ENCODE results near the gene GSK3B. TPM values are rescaled to one million over a fixed set of nuclear protein-coding genes. Genes with fewer than 3 reads are reported as not detected.
A peak's percentile ranks its signal among the peaks of the same experiment; 100 is the strongest.

Gene GSK3B
- total RNA-seq, 1 experiment from 2014 or later: 56.5 TPM

GRCh38 chr3:120039642-120040610 lies 54.3 kb downstream of the GSK3B start:
- Histone ChIP-seq H2BK15ac (ENCODE audit: low read depth, low read length) (no peak overlapping the region), H4K20me1 (ENCODE audit: control insufficient read depth, insufficient read depth, insufficient read length) (no peaks in the 10 kb centered on the region), H2BK12ac (ENCODE audit: insufficient read length, low read depth, low read length) (no peak overlapping the region), H3K4me1 (ENCODE audit: insufficient read depth, low read length) (no peaks in the 10 kb centered on the region; the same call in 1 of the 2 replicates), H4K8ac (replicated peaks; ENCODE audit: insufficient read length, low read depth, low read length) (no peak overlapping the region), H2BK120ac (ENCODE audit: low read depth, low read length, poor library complexity, severe bottlenecking) (no peak overlapping the region), H4K5ac (ENCODE audit: insufficient read length, low read depth, low read length) (no peak overlapping the region), H2AFZ (ENCODE audit: low read length) (no peak overlapping the region), H3K4me2 (ENCODE audit: insufficient read depth, insufficient read length, low read length) (no peak overlapping the region), H3K18ac (ENCODE audit: insufficient read length, low read depth, low read length) (no peak overlapping the region), H4K91ac (ENCODE audit: insufficient read length, low read depth, low read length) (no peak overlapping the region), H3K27me3 (ENCODE audit: insufficient read depth, low read length) (no peaks in the 10 kb centered on the region), H3K56ac (ENCODE audit: insufficient read length, low read depth, low read length) (no peak overlapping the region), H2BK5ac (ENCODE audit: insufficient read length, low read length) (no peak overlapping the region), H2AK5ac (ENCODE audit: insufficient read length, low read length) (no peak overlapping the region), H3K9me3 (ENCODE audit: control insufficient read depth, low read depth, low read length) (peaks cover 6% of the 10 kb centered on the region), H3T11ph (ENCODE audit: low read length) (no peak overlapping the region), H3K9ac (ENCODE audit: extremely low read depth, insufficient read length, low read length) (no peak overlapping the region), H3K23me2 (ENCODE audit: insufficient read length, low read depth, low read length, poor library complexity, severe bottlenecking) (no peaks in the 10 kb centered on the region), H3K27ac (ENCODE audit: insufficient read length, low read depth, low read length) (no peak overlapping the region), H3K14ac (ENCODE audit: insufficient read depth, low read length) (no peak overlapping the region), H3K23ac (ENCODE audit: insufficient read length, low read depth, low read length) (no peak overlapping the region), H3K79me1 (ENCODE audit: insufficient read depth, low read depth, low read length, poor library complexity, severe bottlenecking) (peaks cover 12% of the 10 kb centered on the region), H2BK20ac (ENCODE audit: low read depth, low read length, poor library complexity, severe bottlenecking) (no peak overlapping the region), H3K4ac (ENCODE audit: low read depth, low read length) (no peak overlapping the region), H3K79me2 (ENCODE audit: insufficient read depth, low read length) (peaks cover 33% of the 10 kb centered on the region; the same call in 1 of the 2 replicates)
- no CpG with 5 or more reads among the region's 20 CpGs for WGBS (ENCODE audit: extremely low coverage, insufficient read length, low lambda C conversion rate)
- peak; percentile 72 for DNase-seq
- no peak overlapping the region; a peak in 1 of 7 replicates for H3K27ac Mint-ChIP-seq
- H3K36me3 Mint-ChIP-seq (ENCODE audit: insufficient read depth in 1 of 3, low read depth in 3 of 3): peaks cover 32 to 42% (median 37%) of the 10 kb centered on the region in 3 experiments
- H3K9me3 Mint-ChIP-seq: peaks cover 14 to 19% of the 10 kb centered on the region in 2 experiments
- peak overlapping the region in 1 of 2 experiments; percentile 13; a peak in 1 of 5 replicates for H3K4me3 Mint-ChIP-seq
- TF ChIP-seq CTCF (conservative IDR thresholded peaks at IDR 0.05): peak; percentile 67
- H3K4me1 Mint-ChIP-seq: peaks cover 15 to 16% of the 10 kb centered on the region in 2 experiments
- no peaks in the 10 kb centered on the region for H3K27me3 Mint-ChIP-seq (ENCODE audit: low read depth)
